ENCODE measurements around the gene LNX1. TPM values are rescaled to one million over a fixed set of nuclear protein-coding genes. Genes with fewer than 3 reads are reported as not detected.

The LNX1 gene
- total RNA-seq, 4 donors from 2014 or later: 4.8 to 12.6 (median 6.6) TPM

DNA sequence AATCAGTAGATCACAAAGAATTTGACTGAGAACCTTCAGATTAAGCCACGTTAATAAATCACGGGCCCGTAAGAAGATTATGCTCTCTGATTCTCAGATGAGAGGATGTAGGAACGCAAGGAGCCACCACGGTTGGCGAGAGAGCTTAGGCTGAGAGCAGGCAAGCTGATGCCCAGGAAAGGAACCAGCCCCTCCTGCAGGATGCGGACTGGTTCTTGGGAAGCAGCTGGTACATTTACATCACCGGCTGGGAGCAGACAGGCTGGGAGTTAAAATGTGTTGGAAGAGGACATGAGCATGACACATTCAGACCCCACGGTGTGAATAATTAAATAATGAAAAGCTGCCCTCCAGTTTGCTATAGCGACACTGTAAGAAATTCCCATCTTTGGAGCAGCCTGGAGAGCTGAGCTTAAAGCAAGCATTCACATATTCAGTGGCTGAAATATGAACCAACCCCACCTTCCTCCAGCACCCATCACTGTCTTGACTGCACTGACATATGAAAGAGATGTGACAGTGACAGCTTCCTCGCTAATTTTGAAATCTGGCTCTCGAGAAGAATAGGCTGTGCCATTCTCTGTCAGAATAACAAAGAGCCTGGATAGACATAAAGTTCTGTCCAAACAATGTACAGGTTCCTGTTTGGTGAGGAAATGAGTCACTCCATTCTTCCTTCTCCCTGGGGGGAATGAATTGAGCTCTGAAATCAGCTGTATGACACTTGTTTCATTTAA is 33.1 kb downstream of the LNX1 start:
- 84 to 86% methylated on average over 12 of the region's 12 CpGs for WGBS, 2 donors
- Histone ChIP-seq H3K27ac (no peak overlapping the region), H3K36me3 (no peaks in the 10 kb centered on the region), H3K9me3 (no peaks in the 10 kb centered on the region), H3K4me3 (no peak overlapping the region), H3K27me3 (no peaks in the 10 kb centered on the region), H3K4me1 (peaks cover 0 to 5% (median 0%) of the 10 kb centered on the region in 4 donors)
- DNase-seq (ENCODE audit: low spot score in 2 of 2): no peak
- peak in 1 of 2 donors; percentile 13 for TF ChIP-seq EP300 (IDR thresholded peaks at IDR 0.05)
- TF ChIP-seq, protein P1, sequence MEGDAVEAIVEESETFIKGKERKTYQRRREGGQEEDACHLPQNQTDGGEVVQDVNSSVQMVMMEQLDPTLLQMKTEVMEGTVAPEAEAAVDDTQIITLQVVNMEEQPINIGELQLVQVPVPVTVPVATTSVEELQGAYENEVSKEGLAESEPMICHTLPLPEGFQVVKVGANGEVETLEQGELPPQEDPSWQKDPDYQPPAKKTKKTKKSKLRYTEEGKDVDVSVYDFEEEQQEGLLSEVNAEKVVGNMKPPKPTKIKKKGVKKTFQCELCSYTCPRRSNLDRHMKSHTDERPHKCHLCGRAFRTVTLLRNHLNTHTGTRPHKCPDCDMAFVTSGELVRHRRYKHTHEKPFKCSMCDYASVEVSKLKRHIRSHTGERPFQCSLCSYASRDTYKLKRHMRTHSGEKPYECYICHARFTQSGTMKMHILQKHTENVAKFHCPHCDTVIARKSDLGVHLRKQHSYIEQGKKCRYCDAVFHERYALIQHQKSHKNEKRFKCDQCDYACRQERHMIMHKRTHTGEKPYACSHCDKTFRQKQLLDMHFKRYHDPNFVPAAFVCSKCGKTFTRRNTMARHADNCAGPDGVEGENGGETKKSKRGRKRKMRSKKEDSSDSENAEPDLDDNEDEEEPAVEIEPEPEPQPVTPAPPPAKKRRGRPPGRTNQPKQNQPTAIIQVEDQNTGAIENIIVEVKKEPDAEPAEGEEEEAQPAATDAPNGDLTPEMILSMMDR (IDR thresholded peaks at IDR 0.05): no peak

DNA sequence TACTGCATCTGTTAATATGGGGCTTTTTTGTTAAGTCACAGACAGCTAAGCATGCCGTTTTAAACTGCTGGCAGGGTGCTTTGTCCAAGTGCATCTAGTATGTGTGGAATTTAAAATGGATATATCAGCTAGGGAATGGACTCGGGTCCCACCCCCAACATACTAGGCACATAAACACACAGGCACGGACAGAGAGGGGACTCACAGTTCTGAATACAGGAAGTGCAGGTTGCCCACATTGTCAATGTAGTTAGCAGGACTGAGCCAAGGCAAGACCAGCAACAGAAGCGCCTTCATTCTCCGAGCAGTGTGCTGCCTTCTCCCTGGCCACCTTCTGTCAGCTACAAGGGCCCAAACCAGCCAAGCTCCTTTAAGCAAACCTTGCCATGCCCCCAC is 33.6 kb downstream of the LNX1 start:
- no peaks in the 10 kb centered on the region for H3K27me3 ChIP-seq
- H3K36me3 ChIP-seq: no peaks in the 10 kb centered on the region
- no peak for TF ChIP-seq EP300 (IDR thresholded peaks at IDR 0.05)
- WGBS, 2 donors: 57 to 67% methylated on average over 5 of the region's 5 CpGs
- no peaks in the 10 kb centered on the region for H3K9me3 ChIP-seq
- peaks cover 0 to 5% (median 0%) of the 10 kb centered on the region in 4 donors for H3K4me1 ChIP-seq
- no peak overlapping the region for H3K4me3 ChIP-seq
- DNase-seq (ENCODE audit: low spot score in 2 of 2): no peak
- no peak overlapping the region for H3K27ac ChIP-seq

DNA sequence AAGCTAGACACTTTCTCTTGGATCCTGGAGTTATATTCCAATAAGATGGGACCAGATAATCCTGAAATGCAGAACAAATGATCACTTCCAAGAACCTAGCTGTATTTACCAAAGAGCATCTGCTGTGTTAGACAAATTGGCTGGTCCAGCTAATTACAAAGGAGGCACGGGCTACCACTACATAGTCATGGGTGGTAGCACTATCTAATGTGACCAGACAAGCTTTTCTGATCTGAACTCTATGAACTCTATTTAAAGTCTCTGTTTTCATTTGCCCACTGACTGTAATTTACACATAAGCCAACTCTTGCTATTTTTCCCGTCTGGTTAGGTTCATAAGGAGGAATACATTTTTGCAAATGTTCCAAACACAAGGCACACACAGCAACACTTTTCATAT is 34.6 kb downstream of the LNX1 start:
- Histone ChIP-seq H3K9me3 (no peaks in the 10 kb centered on the region), H3K27me3 (no peaks in the 10 kb centered on the region), H3K4me3 (no peak overlapping the region), H3K36me3 (no peaks in the 10 kb centered on the region), H3K4me1 (peaks cover 0 to 5% (median 0%) of the 10 kb centered on the region in 4 donors), H3K27ac (no peak overlapping the region)
- WGBS, 2 donors: 68% methylated on average over 2 of the region's 2 CpGs
- TF ChIP-seq POLR2A (IDR thresholded peaks at IDR 0.05) (no peak), EP300 (IDR thresholded peaks at IDR 0.05) (no peak)
- TF ChIP-seq, protein P1 (IDR thresholded peaks at IDR 0.05): no peak
- no peak for DNase-seq (ENCODE audit: low spot score in 2 of 2)

DNA sequence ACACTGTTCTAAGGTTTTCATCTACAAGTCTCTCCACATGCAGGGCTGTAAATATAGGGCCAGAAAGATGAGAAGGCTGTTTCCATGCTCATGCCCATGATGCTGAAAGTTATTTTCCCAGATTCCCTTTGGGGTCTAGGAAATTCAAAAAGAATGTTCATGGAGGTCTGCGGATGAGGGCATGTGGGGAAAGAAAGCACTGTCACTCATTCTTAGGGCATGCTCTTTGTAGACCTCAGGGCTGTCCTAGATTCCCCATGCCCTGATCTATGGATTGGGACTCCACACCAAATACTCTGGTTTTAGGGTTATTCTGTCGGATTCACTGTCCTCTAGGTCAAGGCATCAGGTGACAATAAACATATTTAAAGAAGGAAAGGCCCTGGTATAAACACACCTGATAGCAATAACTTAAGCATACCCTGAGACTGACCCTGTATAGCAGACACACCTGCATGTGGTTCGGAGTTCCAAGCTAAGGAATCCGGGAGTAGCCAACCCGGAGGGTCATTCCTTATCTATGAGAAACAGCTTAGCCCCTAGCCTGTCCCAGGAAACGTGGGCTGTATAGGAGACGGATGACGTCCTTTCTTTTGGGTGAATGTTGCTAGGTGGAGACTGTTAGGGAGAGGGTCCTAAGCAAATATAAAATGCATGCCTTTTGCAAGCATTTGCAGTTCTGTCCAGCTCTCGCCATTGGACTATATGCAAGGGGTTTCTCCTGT is 37.6 kb downstream of the LNX1 start:
- no peak overlapping the region for H3K27ac ChIP-seq
- no peaks in the 10 kb centered on the region for H3K27me3 ChIP-seq
- peaks cover 0 to 5% (median 0%) of the 10 kb centered on the region in 4 donors for H3K4me1 ChIP-seq
- 92 to 94% methylated on average over 9 of the region's 9 CpGs for WGBS, 2 donors
- no peak overlapping the region for H3K4me3 ChIP-seq
- no peaks in the 10 kb centered on the region for H3K9me3 ChIP-seq
- TF ChIP-seq, protein P1 (IDR thresholded peaks at IDR 0.05): no peak
- TF ChIP-seq POLR2A (IDR thresholded peaks at IDR 0.05): no peak
- no peak for TF ChIP-seq EP300 (IDR thresholded peaks at IDR 0.05)
- no peaks in the 10 kb centered on the region for H3K36me3 ChIP-seq
- no peak for DNase-seq (ENCODE audit: low spot score in 2 of 2)

DNA sequence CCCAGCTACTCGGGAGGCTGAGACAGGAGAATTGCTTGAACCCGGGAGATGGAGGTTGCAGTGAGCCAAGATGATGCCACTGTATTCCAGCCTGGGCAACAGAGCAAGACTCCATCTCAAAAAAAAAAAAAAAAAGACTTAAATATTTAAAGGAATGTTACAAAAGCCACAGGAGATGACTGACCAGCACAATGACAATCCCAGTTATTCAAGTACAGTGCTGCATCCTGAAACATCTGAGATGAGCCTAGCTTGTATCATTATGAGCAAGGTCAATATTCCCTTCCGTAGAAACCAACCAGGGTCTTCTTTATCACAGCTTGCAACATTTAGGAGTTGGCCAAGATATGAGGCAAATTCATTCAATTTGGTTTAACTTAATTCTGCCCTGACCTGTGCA is 38.6 kb downstream of the LNX1 start:
- TF ChIP-seq EP300 (IDR thresholded peaks at IDR 0.05) (no peak), POLR2A (IDR thresholded peaks at IDR 0.05) (no peak)
- TF ChIP-seq, protein P1 (IDR thresholded peaks at IDR 0.05): no peak
- Histone ChIP-seq H3K27ac (no peak overlapping the region), H3K36me3 (no peaks in the 10 kb centered on the region), H3K27me3 (no peaks in the 10 kb centered on the region), H3K9me3 (no peaks in the 10 kb centered on the region), H3K4me3 (no peak overlapping the region), H3K4me1 (peaks cover 0 to 5% (median 0%) of the 10 kb centered on the region in 4 donors)
- 93 to 97% methylated on average over 3 of the region's 3 CpGs for WGBS, 2 donors
- no peak for DNase-seq (ENCODE audit: low spot score in 2 of 2)

All from tibial nerve (tissue), 4 donors.